NCI-H2171 (cell line): ENCODE measurements around the gene ODF2L.
"Not testable (repeated sequence)": the region's sequence is repeated elsewhere in the genome, so short reads cannot be mapped to it uniquely, and the experiment has no call there.

ENCODE experiments used
- DNase-seq: peaks from one replicate; lab custom pipeline; 2025; lab: John Stamatoyannopoulos, UW

Gene ODF2L

DNA sequence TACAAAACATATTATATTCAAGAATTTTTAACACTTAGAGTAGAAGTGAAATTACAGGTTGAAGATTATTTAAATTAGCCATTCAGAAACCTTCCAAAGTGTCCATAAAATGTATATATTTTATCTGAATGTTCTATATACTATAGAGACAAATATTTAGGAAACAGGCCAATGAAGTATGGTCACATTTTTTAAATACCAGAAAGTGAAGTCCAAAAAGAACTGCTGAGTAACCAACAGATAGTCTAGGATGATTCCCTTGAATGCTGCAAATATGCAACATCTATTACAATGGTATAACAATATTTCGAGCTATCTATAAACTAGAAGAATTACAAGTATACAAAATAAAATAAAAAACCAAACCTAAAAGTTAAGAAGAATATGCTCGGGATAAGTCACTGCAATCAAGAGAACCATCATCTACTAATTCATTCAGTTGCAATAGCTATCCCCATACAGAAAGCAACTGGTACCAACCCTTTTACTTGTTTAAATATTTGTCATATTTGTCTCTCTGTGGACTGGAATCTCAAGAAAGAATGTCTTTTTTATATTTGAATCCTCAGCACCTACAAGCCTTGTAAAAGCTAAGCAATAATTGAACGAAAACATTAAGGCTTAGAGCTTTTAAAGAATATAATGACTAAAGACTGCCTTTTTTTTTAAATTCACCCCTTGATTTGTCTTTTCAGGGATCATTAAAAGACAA lies 8.1 kb downstream of the ODF2L start:
- no peak for DNase-seq

DNA sequence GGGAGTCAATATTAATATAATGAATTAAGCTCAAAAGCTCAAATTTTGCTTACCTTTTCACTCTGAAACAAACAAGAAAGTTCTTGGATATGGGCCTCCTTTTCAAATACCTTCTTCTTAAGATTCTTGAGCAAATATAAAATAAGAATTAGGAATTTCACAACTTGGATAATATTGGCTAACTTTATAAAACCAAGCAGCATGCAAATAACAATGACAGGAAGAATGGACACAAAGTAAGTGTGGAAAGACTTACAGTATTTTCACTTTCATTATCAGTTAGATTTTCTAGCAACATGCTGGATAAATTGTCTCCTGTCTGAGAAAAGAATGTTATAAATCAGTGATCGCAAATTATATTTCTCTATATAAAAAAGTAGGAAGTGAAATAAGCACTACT lies 13.2 kb downstream of the ODF2L start:
- no peak for DNase-seq

DNA sequence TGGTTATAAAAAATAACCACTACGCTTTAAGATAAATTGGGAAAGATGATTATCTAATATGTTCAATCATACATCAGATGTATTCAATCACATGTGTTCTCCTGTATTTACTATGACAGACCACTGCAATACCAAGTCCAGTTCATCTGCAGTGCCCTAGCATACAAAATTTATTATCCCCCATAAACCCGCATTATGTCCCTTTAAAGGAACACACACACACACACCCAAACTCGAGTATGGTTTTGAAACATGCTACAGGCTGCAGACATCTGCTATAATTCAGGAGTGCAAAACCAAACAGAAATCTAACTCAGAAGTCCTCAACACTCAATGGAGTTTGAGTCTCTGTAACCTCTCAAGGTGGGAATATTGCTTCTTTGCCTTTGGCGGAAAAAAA lies 14.9 kb downstream of the ODF2L start:
- no peak for DNase-seq

DNA sequence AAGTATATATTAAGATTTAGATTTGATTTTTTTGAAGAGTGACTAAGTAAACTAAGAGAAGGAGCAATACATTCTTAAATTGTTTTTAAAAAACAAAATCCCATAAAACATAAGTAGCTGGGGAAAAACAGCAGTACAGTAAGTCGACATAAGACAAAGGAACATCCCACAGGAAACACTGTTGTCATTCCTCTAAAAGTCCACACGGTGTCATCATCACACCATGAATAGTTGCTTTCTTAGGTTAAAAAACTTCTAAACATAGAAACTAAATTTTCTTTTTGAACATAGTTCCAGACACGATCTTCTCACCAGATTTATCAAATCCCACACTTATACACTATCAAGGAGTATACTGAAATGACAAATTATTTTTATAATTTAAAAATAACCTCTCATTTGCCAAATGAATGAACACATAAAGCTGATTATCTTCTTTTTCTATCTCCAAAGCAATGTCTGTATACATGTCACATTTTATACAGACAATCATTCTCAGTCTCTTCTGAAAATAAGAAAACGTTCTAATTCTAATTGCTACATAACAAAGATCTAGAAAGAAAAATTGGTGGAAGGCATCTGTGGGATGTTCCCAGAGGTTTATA lies 15.8 kb downstream of the ODF2L start:
- DNase-seq: peak; percentile 38

DNA sequence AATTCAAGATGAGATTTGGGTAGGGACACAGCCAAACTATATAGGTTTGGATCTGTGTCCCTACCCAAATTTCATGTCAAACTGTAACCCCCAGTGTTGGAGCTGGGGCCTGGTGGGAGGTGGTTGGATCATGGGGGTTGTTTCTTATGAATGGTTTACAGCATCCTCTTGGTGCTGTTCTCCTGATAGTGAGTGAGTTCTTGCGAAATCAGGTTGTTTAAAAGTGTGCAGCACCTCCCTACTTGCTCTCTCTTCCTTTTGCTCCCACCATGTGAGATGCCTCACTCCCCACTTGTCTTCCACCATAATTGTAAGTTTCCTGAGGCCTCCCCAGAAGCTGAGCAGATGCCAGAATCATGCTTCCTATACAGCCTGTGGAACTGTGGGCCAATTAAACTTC lies 17.3 kb downstream of the ODF2L start:
- DNase-seq: no peak

DNA sequence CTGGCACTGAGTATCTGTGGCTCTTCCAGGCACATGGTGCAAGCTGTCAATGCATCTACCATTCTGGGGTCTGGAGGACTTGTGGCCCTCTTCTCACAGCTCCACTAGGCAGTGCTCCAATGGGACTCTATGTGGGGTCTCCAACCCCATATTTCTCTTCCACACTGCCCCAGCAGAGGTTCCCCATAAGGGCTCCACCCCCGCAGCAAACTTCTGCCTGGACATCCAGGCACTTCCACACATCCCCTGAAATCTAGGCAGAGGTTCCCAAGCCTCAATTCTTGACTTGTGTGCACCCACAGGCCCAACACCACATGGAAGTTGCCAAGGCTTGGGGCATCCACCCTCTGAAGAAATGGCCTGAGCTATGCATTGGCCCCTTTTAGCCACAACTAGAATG lies 18.8 kb downstream of the ODF2L start:
- no peak for DNase-seq

DNA sequence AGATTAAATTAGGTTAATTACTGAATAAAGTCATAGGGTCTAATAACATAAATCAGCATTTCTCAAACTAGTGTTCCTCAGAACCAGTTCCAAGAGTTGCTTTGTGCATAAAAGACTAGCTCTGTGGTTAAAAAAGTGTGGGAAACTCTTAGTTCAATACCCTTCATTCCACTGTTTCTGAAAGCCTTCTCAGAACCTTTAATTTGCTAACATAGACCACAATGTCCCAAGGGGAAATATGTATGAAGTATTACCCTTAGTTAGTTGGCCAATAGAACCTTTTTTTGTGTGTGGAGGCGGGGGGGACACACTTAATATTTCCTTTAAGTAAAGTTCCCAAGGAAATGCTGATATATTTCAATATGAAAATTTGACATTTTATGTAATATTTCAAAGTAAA lies 20.4 kb downstream of the ODF2L start:
- DNase-seq: no peak

DNA sequence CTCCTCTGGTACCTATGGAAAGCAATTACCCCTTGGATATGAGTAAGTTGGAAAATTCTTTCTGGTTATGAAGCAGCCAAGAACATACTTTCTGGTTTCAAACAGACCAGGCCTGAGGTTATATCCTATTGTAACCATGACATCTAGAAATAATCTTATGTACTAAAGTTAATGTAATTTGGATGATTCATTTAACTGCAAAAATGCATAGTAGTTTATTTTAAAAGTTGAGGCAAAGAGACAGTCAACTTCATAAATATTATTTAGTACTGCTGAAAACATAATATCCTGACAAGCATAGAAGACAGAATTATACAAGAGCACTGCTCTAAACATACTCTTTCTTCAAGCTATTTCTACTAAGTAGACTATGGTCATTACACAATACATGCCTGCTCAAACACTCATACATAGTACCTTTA lies 25.5 kb downstream of the ODF2L start:
- no peak for DNase-seq

DNA sequence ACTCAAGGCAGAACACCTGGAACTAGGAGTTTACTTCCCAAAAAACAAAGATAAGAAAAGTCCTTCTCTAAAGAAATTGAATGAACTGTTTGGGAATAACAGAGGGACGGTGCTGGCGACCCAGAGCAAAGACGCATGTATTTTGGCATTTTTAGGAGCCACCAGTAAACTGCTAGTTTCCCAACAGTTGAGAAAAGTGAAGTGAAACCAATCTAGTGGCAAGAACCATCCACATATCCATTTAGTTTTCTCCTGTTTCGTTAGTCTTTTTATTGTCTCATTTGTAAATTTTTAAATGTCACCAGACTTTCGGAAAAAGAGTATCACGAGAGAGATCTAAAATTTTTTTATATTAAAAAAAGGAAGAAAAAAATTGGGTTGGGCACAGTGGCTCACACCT lies 30.2 kb downstream of the ODF2L start:
- no peak for DNase-seq

DNA sequence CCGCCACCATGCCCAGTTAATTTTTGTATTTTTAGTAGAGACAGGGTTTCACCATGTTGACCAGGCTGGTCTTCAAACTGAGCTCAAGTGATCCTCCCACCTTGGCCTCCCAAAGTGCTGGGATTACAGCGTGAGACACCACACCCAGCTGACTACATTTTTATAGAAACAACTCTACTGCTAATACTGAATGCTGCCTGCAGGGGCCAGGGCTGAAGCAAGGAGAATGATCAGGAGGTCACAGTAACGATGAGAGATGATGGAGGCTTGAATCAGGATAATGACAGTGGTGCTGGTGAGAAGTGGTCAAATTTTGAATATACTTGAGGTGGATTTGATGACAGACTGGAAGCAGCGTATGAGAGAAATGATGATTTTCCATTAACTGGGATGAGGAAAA lies 33.3 kb downstream of the ODF2L start:
- DNase-seq: no peak

DNA sequence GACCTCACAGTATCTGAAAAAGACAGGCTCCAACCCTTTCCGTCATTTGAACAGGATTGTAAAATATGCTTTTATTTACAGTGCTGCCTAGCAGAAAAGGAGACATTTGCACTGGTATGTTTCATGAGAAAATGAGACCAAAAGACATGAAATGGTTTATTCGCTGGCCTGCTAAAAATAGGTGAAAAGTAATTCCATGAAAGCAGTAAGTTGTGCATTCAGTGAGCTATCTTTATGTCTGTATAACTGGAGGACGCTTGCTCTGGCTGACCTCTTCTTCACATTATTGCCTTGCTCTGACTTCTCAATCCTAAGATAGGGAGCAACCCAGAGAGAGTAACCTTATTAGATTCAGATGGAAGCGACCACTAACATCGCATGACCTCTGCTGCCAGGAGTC lies 38.3 kb downstream of the ODF2L start:
- DNase-seq: no peak

DNA sequence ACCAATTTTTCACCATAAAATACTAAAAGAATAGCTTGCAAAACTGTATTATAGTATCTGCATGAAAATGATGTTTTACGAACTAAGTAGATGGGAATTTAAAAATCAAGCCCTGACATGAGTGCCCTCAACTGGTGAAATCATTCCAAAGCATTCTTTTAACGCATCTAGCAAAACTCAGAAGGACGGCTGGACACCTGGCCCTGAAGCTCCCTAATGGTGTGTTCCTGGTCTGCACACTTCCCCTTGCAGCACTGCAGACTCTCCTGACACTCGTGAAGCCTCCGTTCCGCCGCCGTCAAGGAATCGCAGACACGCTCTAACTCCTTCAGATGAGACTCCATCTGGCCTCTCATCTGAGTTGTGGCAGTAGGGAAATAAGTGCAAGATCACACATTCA lies 39.9 kb downstream of the ODF2L start:
- DNase-seq: no peak

DNA sequence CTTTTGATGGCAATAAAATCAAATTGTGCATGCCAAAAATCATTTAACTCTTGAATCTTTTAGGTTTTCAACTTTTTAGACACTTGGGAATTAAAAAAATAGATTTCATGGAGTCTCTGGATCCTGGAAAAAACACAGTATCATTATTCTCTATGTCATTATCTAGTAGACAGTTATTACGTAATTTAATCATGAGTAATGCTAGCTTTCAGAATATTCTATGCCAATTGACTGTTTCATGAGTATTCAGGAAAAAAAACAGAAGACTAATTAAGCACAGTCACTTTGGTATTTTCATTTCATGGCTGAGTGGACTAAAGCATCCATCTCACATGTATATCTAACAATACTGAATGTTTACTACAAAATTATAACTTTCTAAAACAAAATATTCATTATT lies 44.0 kb downstream of the ODF2L start:
- no peak for DNase-seq

DNA sequence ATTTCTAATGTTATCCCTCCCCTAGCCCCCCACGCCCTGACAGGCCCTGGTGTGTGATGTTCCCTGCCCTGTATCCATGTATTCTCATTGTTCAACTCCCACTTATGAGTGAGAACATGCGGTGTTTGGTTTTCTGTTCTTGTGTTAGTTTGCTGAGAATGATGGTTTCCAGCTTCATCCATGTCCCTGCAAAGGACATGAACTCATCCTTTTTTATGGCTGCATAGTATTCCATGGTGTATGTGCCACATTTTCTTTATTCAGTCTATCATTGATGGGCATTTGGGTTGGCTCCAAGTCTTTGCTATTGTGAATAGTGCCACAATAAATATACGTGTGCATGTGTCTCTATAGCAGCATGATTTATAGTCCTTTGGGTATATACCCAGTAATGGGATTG lies 45.9 kb downstream of the ODF2L start:
- DNase-seq: not testable (repeated sequence)

DNA sequence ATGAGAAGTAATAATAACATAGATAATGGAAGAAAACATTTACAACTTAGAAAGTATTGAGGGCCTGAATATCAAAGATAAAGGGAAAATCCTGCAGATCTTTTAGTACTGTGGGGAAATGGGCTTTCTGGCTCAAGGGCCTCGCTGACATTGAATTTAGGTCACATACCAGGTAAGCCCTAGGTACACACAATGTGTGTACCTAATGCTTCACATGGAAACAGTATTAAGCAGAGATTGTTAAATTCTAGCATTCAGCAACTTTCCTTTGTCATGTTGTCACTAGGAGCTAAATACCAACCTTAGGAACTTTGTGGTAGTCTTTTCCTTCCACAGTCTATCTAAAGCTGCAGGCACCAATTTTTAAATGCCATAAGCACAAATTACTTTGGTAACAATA lies 49.7 kb downstream of the ODF2L start:
- DNase-seq: no peak

DNA sequence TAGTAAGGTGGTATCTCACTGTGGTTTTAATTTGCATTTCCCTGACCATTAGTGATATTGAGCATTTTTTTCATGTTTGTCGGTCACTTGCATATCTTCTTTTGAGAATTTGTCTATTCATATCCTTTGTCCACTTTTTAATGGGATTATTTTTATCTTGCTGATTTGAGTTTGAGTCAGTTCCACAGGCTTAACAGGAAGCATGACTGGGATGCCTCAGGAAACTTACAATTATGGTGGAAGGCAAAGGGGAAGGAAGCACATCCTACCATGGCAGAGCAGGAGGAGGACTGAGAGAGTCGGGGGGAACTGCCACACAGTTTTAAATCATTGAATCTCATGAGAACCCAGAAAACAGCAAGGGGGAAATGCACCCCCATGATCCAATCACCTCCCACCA lies 51.1 kb downstream of the ODF2L start:
- DNase-seq: no peak

DNA sequence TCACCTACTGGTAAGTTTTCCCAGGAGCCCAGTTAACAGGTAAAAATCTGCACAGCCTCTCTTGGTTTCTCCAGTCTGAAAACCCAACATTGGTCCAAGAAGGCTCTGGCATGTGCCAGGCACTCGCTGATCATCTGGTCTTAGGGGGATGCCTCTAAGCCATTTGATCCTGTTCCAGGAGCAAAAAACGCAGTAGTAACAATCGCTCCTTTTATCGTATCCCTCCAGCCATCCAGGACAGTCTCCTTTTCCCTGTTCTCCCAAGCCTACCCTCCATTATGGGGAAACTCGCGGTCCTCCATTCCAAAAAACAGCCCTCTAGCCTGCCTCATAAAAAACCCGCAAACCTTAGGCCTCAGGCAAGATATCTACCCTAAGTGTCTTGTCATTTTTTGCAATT lies 56.2 kb downstream of the ODF2L start:
- no peak for DNase-seq

DNA sequence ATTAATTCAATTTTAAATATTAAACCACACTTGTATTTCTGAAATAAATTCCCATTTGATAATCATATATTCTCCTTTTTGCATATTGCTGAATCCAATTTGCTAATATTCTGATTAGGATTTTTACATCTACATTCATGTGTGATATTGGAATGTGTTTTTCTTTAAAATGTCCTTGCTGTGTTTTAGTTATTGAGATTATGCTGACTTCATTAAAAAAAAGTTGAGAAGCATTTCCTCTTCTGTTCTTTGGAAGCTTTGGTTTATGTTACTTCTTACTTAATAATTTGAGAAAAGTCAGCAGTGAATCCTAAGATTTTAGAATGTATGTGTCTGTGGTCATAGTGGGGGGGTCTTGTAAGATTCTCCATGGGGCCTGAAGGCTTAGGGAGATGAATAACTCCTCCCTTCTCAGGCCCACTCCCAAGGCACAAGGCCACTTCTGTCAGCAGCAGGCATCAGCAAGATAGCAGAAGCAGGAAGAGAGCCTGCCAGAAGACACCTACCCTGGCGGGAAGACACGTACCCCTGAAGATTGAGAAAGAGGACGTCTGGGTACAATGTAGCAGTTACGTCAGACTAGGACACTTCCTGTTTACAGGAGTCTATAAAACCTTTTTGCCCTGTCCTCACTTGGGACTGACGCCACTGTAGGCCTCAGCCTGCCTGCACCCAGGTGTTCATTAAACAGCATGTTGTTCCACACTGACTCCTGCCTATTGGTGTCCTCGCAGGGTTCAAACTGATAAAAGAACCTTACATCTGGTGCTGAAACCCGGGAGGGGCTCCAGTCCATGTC lies 56.9 kb downstream of the ODF2L start:
- no peak for DNase-seq

DNA sequence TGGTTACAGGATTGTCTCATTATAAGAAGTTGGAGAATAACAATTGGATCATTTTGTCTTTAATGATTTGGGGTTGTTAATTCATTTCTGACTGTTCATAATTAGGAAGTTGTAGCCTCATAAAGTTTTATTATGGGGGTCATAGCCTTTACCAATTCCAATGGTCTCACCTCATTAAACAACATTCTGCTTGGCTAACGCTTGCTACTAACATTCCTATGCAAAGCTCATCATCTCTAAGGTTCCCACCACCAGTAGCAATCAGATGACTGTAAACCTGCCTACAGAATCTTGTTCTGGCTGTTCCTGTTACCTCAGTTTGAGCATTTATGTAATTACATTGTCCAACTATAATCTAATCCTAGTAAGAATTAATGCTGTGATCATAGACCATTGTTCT lies 60.2 kb downstream of the ODF2L start:
- DNase-seq: no peak

DNA sequence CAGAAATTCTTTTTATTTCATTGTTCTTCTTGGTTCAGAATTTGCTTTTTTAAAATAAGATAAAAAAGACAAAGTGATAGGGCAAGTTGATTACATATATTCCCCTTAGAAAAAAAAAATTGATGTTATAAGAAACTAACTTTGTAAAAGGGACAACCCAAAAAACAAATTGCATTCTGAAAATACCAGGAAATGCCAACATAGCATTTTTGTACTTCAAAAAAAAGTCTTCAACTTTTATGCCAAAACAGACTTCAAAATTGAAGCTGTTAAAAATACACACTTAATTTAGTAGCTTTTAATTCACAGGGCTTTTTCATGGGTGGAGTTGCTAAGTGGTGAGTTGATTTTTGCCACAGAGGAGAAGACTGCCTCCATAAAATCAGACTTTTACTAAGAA lies 70.9 kb downstream of the ODF2L start:
- DNase-seq: no peak

DNA sequence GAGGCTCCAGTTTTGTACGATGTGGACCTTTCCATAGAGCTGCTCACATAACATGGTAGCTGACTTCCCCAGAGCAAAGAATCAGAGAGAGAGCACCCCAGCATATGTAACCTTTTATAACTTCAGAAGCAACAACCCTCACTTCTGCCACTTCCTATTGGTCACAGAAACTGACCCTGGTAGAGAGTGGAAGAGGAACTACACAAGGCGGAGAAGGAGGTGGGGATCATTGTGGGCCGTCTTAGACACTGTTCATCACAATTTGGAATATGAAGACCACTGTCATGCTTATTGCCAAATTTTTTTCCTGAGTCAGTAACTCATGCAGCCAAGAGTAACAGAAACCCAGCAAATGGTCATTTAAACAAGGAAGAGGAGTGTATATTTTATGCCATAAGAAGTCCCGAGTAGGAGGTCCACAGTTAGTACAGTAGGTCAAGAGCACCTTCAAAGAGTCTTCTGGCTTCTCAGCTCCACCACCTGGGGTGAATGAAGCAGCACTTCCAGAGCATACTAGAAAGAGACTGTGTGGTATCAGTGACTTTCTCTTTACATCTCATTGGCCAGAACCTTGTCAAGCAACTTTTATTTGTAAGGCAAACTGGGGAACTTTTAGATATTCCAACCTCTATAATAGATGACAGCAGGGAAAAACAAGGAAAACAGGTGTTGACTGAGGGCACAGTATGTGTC lies 71.8 kb downstream of the ODF2L start:
- DNase-seq: no peak

DNA sequence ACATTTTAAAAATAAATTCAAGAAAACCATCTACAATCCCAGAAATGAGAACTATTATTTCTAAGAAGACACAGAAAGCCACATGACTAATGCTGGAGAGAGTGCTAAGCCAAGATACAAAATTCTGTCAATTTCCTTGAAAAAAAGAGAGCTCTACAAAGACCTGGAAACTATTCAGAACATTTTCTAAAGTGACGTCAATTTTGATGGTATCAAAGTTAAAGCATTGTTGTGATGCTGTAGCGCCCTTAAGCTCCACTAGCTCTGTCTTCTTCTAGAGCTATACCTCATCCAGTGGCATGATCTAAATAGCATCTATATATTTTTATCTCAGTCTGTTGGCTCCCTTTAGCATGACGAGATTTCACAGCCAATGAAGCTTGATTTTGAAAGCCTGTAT lies 73.9 kb downstream of the ODF2L start:
- no peak for DNase-seq

DNA sequence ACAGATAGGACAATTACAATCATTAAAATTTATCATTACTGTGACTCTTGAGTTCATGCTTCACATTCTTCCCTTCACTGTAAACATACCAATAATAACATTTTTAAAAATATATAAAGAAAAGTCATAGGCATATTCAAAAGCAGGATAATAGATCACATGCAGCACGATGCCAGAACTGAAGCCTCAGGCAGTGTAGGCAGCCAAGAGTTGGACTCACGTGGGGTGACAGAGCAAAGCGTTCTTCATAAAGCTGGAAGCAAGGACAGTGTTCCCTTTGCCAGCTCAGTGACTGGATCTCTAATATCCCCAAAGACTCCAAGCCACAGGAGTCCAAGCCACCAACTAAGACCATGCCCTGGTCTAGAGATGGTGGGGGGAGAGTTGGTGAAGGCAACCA lies 77.7 kb downstream of the ODF2L start:
- DNase-seq: no peak
